Measurements from ENCODE around the gene NAALADL2. TPM values are rescaled to one million over a fixed set of nuclear protein-coding genes. Genes with fewer than 3 reads are reported as not detected.

Gene NAALADL2
- total RNA-seq, 1 experiment from 2014 or later, result 1.9 TPM

DNA sequence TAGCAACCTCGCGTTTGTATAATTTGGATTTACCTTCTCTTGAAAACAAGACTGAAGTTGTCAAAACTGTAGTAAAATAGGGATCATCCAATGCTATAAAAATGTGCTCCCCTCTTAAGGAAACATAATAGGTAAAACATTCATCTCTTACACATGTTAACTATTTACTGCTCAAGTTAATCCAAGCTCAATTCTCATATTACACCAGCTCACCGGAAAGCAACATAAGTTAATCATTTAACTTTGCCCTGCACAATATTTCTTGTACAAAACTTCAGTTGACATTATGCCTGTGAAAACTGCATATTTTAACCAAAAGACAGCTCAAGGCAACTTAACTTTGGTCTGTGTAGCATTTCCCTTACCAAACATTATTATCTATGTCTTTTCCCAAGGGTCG, 634.2 kb downstream of the NAALADL2 start:
- Histone ChIP-seq H3K36me3 (ENCODE audit: low read depth, low read length) (no peaks in the 10 kb centered on the region), H3K4me3 (ENCODE audit: low read length) (no peak overlapping the region), H3K79me2 (ENCODE audit: low read length) (no peaks in the 10 kb centered on the region), H3F3A (ENCODE audit: low read length, unreplicated experiment) (no peaks in the 10 kb centered on the region), H2AFZ (ENCODE audit: low read length) (no peak overlapping the region), H3K9me3 (ENCODE audit: low read length) (no peaks in the 10 kb centered on the region), H3K27ac (ENCODE audit: low read length) (no peak overlapping the region), H3K4me2 (ENCODE audit: low read length) (no peak overlapping the region), H3K9me2 (replicated peaks; ENCODE audit: low read length) (no peaks in the 10 kb centered on the region), H3K4me1 (ENCODE audit: insufficient read depth, low read length) (no peaks in the 10 kb centered on the region), H4K20me1 (ENCODE audit: low read length) (no peaks in the 10 kb centered on the region), H3K9ac (ENCODE audit: low read length) (no peak overlapping the region), H3K27me3 (ENCODE audit: low read length) (no peaks in the 10 kb centered on the region)
- ATAC-seq (no peak), DNase-seq (no peak)
- no TSS peak for BruUV-seq (replicated peaks)
- intact Hi-C loops (cut with micrococcal nuclease), result no loop called here
- TF ChIP-seq, protein P1, sequence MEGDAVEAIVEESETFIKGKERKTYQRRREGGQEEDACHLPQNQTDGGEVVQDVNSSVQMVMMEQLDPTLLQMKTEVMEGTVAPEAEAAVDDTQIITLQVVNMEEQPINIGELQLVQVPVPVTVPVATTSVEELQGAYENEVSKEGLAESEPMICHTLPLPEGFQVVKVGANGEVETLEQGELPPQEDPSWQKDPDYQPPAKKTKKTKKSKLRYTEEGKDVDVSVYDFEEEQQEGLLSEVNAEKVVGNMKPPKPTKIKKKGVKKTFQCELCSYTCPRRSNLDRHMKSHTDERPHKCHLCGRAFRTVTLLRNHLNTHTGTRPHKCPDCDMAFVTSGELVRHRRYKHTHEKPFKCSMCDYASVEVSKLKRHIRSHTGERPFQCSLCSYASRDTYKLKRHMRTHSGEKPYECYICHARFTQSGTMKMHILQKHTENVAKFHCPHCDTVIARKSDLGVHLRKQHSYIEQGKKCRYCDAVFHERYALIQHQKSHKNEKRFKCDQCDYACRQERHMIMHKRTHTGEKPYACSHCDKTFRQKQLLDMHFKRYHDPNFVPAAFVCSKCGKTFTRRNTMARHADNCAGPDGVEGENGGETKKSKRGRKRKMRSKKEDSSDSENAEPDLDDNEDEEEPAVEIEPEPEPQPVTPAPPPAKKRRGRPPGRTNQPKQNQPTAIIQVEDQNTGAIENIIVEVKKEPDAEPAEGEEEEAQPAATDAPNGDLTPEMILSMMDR (conservative IDR thresholded peaks at IDR 0.05; ENCODE audit: low read depth, low read length), result no peak
- TF ChIP-seq EZH2 (IDR thresholded peaks at IDR 0.05; ENCODE audit: low read length, unreplicated experiment) (no peak), EZH2phosphoT487 (IDR thresholded peaks at IDR 0.05; ENCODE audit: borderline replicate concordance, low read length) (no peak)
- ChIA-PET CTCF (no interaction called here), POLR2A (ENCODE audit: unreplicated experiment) (no interaction called here)

DNA sequence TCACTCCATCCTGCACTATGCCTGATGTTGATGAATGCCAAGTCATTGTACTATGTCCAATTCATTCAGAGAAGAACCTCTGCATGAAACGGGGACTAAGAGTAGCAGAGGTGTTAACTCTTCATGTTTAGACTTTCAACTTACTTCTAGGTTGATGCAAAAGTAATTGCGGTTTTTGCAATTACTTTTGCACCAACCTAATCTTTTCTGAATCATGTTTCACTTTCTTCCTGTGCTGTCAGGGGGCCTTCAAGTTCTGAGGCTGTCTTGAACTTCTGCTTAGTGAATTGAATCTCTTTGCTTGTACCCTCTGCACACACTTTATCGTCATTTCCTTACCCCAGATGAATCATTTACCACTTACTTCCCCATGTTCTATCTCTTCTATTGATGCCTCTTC, 636.2 kb downstream of the NAALADL2 start:
- ChIA-PET CTCF (no interaction called here), POLR2A (ENCODE audit: unreplicated experiment) (no interaction called here)
- Histone ChIP-seq H2AFZ (ENCODE audit: low read length) (0 out of 2 replicates have a peak overlapping the region, but pooled peaks have one; percentile 23), H3K36me3 (ENCODE audit: low read depth, low read length) (no peaks in the 10 kb centered on the region), H4K20me1 (ENCODE audit: low read length) (no peaks in the 10 kb centered on the region), H3F3A (ENCODE audit: low read length, unreplicated experiment) (no peaks in the 10 kb centered on the region), H3K79me2 (ENCODE audit: low read length) (no peaks in the 10 kb centered on the region), H3K9me2 (replicated peaks; ENCODE audit: low read length) (no peaks in the 10 kb centered on the region), H3K4me3 (ENCODE audit: low read length) (no peak overlapping the region), H3K4me1 (ENCODE audit: insufficient read depth, low read length) (no peaks in the 10 kb centered on the region), H3K27ac (ENCODE audit: low read length) (no peak overlapping the region), H3K9ac (ENCODE audit: low read length) (no peak overlapping the region), H3K27me3 (ENCODE audit: low read length) (no peaks in the 10 kb centered on the region), H3K4me2 (ENCODE audit: low read length) (no peak overlapping the region), H3K9me3 (ENCODE audit: low read length) (no peaks in the 10 kb centered on the region)
- intact Hi-C loops (cut with micrococcal nuclease), result no loop called here
- TF ChIP-seq, protein P1 (conservative IDR thresholded peaks at IDR 0.05; ENCODE audit: low read depth, low read length), result no peak
- TF ChIP-seq EZH2phosphoT487 (IDR thresholded peaks at IDR 0.05; ENCODE audit: borderline replicate concordance, low read length) (no peak), EZH2 (IDR thresholded peaks at IDR 0.05; ENCODE audit: low read length, unreplicated experiment) (no peak)
- BruUV-seq (replicated peaks), result no TSS peak
- no peak for ATAC-seq
- DNase-seq, result no peak

DNA sequence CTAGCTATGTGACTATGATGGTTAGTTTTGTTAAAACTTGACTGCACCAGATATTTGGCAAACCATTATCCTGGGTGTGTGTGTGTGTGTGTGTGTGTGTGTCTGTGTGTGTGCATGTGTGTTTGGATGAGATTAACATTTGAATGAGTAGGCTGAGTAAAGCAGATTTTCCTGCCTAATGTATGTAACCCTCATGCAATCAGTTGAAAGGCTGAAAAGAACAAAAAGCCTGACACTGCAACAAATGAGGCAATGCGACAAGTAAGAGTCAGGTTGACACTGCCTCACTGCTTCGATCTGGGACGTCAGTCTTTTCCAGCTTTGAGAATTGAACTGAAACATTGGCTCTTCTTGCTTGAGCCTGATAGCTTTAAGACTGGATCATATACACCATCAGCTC, 643.0 kb downstream of the NAALADL2 start:
- Histone ChIP-seq H3K27ac (ENCODE audit: low read length) (no peak overlapping the region), H4K20me1 (ENCODE audit: low read length) (no peaks in the 10 kb centered on the region), H3K36me3 (ENCODE audit: low read depth, low read length) (no peaks in the 10 kb centered on the region), H3K79me2 (ENCODE audit: low read length) (no peaks in the 10 kb centered on the region), H2AFZ (ENCODE audit: low read length) (no peak overlapping the region), H3K4me2 (ENCODE audit: low read length) (no peak overlapping the region), H3K9ac (ENCODE audit: low read length) (no peak overlapping the region), H3F3A (ENCODE audit: low read length, unreplicated experiment) (no peaks in the 10 kb centered on the region), H3K27me3 (ENCODE audit: low read length) (no peaks in the 10 kb centered on the region), H3K4me1 (ENCODE audit: insufficient read depth, low read length) (no peaks in the 10 kb centered on the region), H3K9me2 (replicated peaks; ENCODE audit: low read length) (no peaks in the 10 kb centered on the region), H3K4me3 (ENCODE audit: low read length) (no peak overlapping the region), H3K9me3 (ENCODE audit: low read length) (no peaks in the 10 kb centered on the region)
- ATAC-seq (no peak), DNase-seq (no peak)
- intact Hi-C loops (cut with micrococcal nuclease), result no loop called here
- TF ChIP-seq EZH2phosphoT487 (IDR thresholded peaks at IDR 0.05; ENCODE audit: borderline replicate concordance, low read length) (no peak), EZH2 (IDR thresholded peaks at IDR 0.05; ENCODE audit: low read length, unreplicated experiment) (no peak)
- TF ChIP-seq, protein P1 (conservative IDR thresholded peaks at IDR 0.05; ENCODE audit: low read depth, low read length), result no peak
- CTCF ChIA-PET, result no interaction called here
- POLR2A ChIA-PET (ENCODE audit: unreplicated experiment), result no interaction called here
- no TSS peak for BruUV-seq (replicated peaks)
